Measurements from ENCODE around the gene TTC28.

TTC28 gene

DNA sequence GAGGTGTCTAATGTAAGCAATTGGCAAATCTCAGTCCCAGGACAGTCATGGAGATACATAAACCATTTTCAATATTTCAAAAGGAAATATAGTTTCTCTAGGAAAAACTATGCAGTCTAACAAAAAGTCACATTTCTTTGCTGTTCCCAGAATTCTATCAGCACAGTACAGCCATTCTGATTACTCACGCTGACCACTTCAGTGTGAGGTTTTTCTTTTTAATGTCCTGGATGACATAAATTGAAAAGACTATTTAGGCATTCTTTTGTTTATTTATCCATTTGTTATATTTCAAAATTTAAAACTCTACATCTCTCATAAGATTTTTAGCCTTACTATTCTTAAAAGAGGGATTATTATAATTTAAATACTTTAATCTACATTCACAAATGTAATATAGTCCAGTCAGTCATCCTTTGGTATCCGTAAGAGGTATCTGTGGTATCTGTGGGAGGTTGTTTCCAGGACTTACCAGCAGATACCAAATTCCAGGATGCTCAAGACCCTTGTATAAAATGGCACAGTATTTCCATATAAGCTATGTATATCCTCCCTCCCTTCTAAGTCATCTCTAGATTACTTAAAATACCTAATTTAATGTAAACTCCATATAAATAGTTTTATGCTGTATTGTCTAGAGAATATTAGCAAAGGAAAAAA is 429.5 kb downstream of the TTC28 start:
- no peak for DNase-seq

DNA sequence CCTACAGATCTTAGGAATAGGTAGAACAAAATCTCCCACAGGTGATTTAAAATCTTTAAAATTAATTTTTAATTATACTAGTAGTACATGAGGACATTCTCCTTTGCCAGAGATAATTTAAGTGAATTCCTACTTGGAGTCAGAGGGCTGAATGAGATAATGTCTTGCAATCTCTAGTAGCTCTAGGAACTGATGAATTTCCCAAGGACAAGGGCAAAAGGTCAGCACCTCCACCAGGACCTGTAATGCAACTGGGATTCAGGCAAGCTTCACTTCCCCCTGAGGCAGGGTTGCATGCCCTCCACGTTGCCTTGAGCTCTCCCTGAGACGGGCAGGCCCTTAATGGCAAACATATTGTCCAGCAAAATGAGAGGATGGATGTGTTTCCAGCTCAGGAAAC is 430.2 kb downstream of the TTC28 start:
- no peak for DNase-seq

DNA sequence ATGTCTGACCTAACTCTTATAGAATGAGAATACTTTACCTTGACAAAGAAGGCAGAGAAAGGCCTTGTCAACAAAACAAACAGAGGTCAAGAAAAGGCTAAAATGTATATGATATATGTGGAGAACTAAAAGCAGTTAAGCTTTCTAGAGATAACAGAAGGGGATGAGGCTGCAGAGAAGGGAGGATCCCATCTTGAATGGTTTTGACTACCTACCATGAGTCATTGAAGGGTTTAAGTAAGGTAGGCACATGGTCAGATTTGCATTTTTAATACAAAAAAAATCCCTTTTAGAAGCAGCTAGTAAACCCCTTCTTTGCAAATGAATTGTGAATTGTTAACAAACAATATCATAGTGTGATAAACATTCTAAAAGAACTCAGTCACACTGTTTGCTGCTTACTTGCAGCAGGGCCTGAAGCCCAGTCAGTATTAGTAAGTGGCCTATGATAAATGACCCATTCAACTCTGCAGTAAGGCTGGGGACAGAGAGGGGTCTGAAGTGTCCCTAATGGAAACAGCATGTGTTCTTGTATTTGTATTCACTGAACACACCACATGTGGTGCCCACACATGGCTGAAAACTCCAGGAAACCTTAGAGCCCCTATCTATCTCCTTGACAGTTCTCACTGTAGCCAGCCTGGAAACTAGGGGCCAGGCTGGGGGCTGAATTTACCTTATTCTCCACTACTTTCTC is 431.8 kb downstream of the TTC28 start:
- DNase-seq, result no peak

DNA sequence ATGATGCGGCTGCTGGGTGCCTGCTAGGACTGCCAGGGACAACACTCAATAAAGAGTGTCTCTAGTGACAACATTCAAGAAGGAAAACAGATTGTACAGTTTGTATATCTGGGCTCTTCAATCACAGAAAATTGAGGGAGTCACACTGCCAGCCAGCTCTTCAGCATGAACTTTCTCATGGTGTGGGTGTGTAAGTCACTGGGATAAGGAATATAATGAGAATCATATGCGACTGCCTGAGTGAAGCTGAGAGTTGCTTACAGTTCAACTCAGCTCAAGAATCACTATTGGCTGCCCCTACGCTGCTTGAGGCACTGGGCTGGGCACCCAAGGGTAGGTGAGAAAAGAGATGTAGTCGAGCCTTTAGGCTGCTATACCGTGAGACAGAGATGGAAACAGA is 432.5 kb downstream of the TTC28 start:
- DNase-seq, result no peak

DNA sequence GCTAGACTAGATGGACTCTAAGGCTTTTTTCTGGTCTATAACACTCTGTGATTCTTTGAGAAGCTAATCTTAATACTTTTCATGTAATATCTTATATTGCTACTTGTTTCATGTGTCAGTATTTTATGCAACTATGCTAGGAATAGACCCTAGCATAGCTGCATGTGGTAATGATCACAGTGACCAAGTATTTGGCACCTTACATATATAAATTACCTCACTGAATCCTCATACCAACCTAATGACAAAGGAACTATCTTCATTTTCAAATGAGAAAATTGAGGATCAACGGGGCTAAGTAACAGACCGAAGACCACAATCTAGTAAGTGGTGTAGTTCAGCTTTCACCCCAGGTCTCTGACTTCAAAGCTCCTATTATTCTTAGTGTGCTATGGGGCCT is 433.2 kb downstream of the TTC28 start:
- no peak for DNase-seq

DNA sequence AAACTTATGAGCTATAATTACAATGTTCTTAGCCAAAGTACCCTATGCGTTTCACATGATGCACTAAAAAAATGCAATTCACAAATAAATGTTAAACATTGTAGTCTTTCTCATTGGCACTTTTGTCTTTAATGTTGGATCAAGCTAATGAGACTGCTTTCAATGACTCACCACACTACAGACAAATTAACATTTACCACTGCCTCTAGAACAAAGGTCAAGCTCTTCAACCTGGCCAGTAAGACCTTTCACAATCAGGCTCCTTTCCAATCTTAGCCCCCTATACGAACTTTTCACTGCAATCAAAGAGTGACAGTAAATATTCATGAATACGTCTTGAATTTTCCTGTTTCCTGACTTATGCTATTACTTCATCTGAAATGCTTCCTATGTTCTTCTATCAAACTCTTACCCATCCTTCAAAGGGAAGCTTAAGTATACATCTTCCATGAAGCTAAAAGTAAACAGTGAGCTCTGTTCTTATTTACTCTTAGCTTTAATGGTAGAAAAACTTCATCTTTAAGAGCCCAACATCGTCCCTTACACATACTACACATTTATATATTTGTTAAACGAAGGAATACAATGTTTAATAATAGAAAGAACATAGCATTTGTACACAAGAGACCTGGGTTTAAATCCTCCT is 433.9 kb downstream of the TTC28 start:
- DNase-seq, result no peak

DNA sequence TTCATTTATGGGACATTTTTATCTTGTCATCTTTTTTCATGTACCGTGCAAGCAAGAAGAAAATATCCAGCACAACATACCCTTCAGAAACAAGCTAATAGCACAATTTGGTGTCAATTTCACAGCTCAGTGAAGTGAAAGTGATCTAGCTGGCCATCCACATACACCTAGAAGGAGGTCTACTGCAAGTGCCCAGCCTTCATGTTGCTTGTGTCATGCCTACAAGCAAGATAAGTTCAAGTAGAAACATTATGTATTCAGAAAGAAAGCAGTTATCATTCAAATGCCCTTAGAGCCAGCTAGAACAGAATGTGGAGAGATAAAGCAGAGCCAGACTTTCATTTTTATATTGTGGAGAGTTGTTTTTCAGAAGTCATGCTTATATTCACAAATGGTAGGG is 434.9 kb downstream of the TTC28 start:
- DNase-seq, result no peak

DNA sequence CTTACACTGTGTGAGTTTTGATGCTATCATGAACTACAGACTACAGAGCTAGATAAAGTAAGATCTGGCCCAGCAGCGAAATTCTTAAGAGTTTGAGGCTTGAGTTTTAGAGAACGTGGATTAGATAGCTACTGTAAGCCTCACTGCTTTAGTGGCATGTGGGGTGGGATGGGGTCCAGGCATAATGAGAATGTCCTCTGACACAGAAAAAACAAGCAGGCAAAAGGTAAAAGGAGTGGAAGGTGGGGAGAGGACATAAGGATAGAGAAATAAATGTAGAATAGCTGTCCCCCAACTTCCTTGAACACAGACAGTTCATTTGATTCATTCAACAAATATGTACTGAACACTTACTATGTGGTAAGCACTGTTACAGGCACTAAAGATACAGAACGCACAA is 436.1 kb downstream of the TTC28 start:
- no peak for DNase-seq

DNA sequence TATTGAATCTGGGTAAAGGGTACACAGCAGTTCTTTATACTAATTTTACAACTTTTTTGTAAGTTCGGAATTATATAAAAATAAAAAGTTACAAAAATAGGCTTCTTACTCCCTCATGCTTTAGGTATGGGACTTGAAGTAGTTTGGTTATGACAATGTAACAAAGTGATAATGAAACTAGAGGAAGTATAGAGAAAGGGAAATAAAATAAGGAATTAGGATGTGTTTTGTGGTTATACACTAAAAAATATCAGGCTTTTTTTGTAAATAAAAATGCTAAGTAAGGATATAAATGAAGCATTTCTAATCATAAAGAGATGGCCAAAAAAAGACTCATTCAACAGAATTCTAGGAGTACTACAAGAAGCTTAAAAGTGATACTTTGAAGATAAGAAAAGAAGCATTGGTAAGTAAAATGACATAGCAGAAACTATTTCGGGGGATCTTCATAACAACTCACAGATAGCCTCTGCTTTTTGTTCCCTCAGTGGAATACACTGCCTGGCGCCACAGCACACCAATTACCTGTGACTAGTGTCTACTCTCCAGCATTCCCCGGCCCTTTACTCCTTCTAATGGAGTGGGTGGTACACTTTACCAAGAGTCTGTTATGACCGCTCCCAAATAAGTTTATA is 437.9 kb downstream of the TTC28 start:
- DNase-seq, result no peak

DNA sequence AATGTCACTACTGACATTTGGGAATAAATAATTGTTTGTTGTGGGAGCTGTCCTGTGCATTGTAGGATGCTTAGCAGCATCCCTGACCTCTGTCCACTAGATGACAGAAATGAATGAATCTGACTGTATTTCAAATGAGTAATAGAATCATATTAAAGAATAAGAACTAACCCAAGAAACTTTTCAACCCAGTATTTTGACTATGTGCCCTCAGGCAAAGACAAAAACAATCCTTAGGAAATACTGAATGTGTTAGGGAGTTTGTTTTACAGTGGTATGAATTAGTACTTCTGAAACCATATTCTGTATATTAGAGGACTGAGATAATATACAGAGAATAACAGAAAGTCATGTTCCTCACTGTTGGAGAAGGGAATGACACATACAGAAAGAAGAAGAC is 439.7 kb downstream of the TTC28 start:
- DNase-seq, result no peak

DNA sequence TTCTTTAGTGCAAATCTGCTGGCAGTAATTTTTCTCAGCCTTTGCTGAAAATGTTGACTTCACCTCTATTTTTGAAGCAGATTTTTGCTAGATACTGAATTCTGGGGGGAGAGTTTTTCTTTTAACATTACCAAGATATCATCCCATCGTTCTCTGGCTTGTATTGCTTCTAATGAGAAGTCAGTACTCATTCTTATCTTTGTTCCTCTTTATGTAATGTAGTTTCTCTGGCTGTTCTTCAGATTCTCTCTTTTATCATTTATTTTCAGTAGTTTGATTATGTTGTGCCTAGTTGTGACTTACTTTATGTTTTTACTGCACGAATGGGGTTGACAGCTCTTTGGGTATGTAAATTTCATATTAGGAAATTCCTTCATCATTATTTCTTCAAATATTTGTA is 441.9 kb downstream of the TTC28 start:
- DNase-seq, result no peak

DNA sequence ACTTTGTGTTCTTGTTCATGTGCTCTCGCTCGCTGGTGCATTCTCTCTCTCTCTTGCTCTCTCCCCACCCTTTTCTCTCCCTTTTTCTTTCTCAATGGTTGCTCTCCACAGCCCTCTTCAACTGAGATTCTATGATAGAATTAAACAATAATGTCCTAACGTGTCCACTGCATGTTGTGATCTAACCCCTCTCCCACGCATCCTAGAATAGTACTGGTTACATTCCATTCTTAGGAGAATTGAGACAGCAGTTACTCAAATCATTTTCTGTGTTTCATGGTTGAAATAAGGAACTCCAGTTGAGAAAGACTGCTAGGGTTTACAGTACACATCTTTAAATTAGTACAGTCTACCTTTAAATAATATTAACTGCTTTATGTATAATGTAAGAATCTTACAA is 442.5 kb downstream of the TTC28 start:
- no peak for DNase-seq

DNA sequence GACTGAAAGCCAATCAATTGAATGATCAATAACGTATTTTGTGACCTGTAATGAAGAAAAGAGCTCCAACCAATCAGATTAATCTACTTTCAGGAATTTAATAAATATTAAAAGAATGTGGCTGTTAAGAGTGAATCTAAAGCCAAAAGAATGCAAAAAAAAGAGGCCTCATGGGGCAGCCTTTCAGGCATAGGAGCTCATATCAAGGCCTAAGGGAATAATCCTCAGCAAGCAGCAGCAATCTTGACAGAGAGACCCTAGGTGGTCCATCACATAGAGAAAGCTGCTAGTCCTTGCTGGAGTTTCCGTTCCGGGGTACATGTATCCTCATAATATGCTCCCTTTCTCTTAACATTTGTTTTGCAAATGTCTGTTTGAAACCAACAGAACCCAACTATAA is 447.4 kb downstream of the TTC28 start:
- no peak for DNase-seq

DNA sequence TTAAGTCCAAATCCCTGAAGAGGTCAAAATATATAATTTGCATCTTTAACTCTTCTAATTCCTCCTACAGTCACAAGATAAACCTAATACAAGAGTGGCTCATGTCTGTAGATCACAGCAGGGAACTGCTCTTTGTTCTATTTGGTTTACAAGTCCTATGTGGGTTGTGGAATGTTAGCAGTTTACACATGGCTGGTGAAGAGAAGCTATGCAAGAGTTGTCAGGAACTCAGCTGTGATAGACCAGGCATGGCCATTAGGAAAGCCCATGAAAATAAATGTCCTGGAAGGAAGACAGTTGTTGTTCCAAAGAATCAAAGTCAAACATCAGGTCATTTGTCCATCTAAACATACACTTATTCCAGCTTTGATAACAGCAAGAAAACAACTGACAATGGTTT is 448.2 kb downstream of the TTC28 start:
- DNase-seq, result no peak

DNA sequence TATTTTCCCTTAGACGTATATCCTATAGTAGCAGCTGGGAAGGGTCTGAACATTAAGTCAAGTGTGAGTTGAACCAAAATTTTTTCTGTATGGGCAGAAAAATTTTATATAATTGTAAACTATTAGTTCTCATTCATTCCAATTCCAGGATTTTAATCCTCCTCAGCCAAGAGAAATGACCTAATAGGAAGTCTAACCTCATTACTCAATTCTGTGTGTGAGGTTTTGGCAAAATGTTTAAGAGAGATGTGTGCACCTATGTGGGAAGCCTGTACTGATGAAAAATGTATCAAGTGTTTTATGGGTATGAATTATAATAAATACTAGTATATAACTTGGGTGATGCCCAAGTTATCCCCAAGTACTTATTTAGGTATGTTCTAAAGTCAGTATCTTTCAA is 449.0 kb downstream of the TTC28 start:
- DNase-seq, result no peak

DNA sequence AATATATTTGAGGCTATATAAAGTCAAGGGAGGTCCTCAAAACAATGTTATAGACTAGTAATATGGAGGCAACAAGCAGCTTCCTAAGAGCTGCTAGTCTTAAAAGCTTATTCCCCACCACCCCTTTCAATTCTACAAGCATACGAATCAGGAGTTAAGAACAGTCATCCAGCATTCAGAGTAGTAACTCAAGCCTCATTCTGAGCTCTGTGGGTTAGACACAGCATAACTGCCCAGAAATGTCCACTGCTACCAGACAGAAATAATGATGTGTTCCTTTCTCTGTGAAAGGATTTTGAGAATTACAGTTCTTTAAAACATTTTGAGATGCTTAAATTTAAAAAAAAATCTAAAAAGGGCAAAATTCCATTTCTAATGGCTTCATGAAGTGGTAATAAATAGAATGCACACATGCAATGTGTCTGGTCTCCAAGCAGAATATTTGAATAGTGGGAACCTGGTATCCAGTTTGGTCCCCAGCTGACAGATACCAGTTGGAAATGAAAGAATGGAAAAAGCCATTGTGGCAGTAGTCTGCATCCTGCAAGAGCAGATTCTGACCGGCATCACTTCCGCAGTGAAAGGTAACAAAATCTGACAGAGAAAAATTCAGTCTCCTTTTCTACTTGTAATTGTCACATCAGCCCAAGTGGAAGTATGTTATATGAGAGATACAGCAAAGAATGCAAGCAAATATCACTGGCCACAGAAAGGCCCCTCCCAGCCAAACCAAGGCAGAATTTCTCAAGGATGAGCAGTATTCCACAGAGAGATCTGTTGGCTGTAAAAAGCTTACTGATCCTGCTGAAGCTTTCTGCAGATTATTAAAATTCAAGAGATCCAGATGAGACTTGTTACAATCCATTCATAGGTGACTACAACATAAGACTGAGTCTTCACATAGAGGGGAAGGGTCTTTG is 449.8 kb downstream of the TTC28 start:
- DNase-seq, result no peak

DNA sequence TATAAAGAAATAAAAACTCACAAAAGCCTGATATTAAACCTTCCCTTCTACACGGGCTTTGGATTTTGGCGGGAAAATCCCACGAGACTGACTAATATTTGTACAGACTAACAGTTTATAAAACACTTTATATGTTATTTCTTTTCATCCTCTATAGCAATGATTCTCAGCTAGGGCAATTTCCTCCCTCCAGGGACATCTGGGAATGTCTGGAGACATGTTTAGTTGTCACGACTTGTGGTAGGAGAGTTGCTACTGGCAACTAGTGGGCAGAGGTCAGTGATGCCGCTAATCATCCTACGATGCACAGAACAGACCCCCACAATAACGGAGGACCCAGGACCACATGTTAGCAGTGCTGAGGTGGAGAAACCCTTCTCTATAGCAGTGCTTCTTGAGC is 455.8 kb downstream of the TTC28 start:
- DNase-seq, result no peak

DNA sequence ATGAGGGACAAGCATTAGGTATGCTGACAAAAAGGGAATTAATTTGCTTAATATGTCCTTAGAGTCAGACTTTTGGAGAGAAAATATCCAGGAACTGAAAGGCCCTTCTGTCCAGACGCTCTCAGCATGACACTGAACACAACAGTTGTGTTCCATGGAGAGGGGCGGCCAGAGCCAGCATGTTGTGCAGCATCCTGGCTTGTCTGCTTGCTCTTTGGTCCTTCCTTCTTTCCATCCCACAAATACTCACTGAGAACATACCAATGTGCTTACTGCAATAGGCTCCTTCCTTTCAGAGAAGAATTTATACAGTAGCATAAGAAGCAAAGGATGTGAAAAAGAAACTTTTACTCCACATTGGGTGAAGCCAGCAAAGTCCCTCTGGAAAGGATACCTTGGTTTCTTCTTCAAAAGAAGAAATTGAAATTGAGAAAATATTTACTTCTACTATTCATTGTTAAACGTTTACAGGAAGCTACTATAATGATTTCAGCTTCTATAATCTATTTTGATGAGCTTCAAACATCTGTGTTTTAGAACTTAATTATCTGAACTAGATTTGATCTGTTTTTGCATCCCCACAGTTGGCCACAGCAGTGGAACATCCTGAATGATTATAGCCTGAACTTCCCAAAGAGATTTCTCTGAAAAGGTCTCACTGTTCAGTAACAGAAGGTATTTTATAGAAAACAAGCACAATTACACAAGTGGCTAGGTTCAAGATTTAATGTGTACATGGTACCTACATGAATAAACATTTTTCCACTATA is 456.5 kb downstream of the TTC28 start:
- DNase-seq, result no peak

DNA sequence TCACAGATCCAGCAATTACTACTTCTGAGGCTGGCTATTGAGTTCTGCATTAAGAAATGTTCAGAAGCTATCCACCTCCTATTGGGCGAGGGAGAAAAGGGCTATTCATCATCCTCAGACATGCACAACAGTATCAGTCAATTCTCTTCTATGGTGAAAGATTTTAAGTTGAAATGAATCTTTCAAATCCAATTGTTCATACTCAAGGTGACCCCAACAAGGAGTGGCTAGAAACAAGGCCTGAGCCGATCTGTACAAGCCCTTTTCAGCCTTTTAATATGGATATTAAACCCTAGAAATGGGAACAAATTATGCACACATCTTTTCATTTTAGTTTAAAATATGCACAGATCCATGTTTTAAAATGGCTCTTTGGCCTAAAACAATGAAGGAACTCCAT is 457.1 kb downstream of the TTC28 start:
- no peak for DNase-seq

DNA sequence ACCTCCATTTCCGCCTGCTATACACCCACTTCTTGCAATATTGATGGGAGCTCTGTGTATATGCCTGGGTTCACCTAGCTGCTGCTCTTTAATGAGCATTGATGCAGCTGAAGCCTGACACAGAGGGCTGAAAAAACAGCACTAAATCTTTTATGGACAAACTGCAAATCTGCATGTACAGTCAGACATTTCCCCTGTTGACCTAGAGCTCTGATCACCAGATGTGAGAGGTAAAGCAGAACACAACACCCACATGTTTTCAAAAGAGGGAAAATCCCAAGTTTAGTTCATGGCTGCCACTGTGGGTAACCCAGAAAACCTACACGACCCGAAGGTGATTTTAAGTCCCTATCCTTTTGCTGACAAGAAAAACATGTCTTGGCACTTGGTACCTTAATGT is 457.6 kb downstream of the TTC28 start:
- DNase-seq, result no peak

DNA sequence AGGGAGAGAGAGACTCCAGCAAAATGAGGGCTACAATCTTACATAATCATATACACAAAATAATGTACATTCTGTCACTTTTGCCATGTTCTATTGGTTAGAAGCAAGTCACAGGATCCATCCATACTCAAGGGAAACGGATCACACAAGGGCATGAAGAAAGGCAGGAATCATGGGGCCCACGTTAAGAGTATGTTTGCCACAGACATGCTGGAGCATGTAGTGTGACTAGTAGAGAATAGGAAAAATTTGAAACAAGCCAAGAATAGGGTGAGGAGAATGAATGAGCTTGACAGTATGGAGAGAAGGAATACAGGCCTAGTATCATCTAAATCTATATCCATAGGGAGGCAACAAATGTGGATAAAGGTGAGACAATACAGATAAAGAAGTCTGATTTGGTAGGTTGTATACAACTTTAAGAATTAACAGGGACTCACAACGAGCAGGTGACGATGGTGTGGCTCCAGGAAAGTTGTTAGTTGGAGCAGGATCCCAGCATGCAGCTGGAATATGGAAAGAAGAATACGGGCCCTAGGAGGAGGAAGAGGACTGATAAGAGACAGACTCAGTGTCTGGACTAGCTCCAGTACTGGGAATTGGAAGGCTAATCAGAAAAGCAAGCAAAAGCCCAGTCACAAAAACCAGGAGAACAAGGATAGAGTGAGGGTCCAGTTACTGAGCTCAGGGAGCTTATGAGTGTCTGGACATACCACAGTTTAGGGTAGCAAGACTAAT is 458.8 kb downstream of the TTC28 start:
- no peak for DNase-seq

All from NCI-H1048 (cell line).